ENCODE data around the gene KCNK2. TPM values are rescaled to one million over a fixed set of nuclear protein-coding genes. Genes with fewer than 3 reads are reported as not detected.

KCNK2 gene
- total RNA-seq, 3 donors from 2014 or later, result not detected

- no peak overlapping the region for H3K4me3 Mint-ChIP-seq
- DNase-seq (no peak), ATAC-seq (no peak)
- H3K9me3 Mint-ChIP-seq, result no peaks in the 10 kb centered on the region
- H3K36me3 Mint-ChIP-seq (ENCODE audit: insufficient read depth), result no peaks in the 10 kb centered on the region
- H3K4me1 Mint-ChIP-seq (ENCODE audit: low read depth), result no peaks in the 10 kb centered on the region
- peaks cover 3% of the 10 kb centered on the region for H3K27me3 Mint-ChIP-seq (ENCODE audit: low read depth)
These were observed 137.8 kb downstream of the KCNK2 start for GRCh38 chr1:215220346-215220745.

GRCh38 chr1:215226757-215227156 is 144.2 kb downstream of the KCNK2 start:
- no peaks in the 10 kb centered on the region for H3K9me3 Mint-ChIP-seq
- ATAC-seq (no peak), DNase-seq (no peak)
- no peaks in the 10 kb centered on the region for H3K27me3 Mint-ChIP-seq (ENCODE audit: low read depth)
- no peaks in the 10 kb centered on the region for H3K4me1 Mint-ChIP-seq (ENCODE audit: low read depth)
- no peaks in the 10 kb centered on the region for H3K36me3 Mint-ChIP-seq (ENCODE audit: insufficient read depth)
- H3K4me3 Mint-ChIP-seq, result no peak overlapping the region

GRCh38 chr1:215228193-215228592 is 145.7 kb downstream of the KCNK2 start:
- no peak for ATAC-seq
- Mint-ChIP-seq H3K9me3 (no peaks in the 10 kb centered on the region), H3K27me3 (ENCODE audit: low read depth) (no peaks in the 10 kb centered on the region), H3K36me3 (ENCODE audit: insufficient read depth) (no peaks in the 10 kb centered on the region), H3K4me1 (ENCODE audit: low read depth) (no peaks in the 10 kb centered on the region), H3K4me3 (no peak overlapping the region)
- no peak for DNase-seq

- no peaks in the 10 kb centered on the region for H3K36me3 Mint-ChIP-seq (ENCODE audit: insufficient read depth)
- DNase-seq (no peak), ATAC-seq (no peak)
- H3K9me3 Mint-ChIP-seq, result peaks cover 4% of the 10 kb centered on the region
- no peaks in the 10 kb centered on the region for H3K4me1 Mint-ChIP-seq (ENCODE audit: low read depth)
- H3K4me3 Mint-ChIP-seq, result no peak overlapping the region
- peaks cover 3% of the 10 kb centered on the region for H3K27me3 Mint-ChIP-seq (ENCODE audit: low read depth)
These were observed 158.9 kb downstream of the KCNK2 start for GRCh38 chr1:215241451-215241850.

GRCh38 chr1:215243345-215244054 is 161.0 kb downstream of the KCNK2 start:
- DNase-seq, result no peak
- ATAC-seq, result no peak
- peaks cover 4% of the 10 kb centered on the region for H3K9me3 Mint-ChIP-seq
- H3K36me3 Mint-ChIP-seq (ENCODE audit: insufficient read depth), result no peaks in the 10 kb centered on the region
- H3K4me1 Mint-ChIP-seq (ENCODE audit: low read depth), result no peaks in the 10 kb centered on the region
- H3K27me3 Mint-ChIP-seq (ENCODE audit: low read depth), result peaks cover 3% of the 10 kb centered on the region
- no peak overlapping the region for H3K4me3 Mint-ChIP-seq

- DNase-seq (no peak), ATAC-seq (no peak)
- H3K36me3 Mint-ChIP-seq (ENCODE audit: insufficient read depth), result no peaks in the 10 kb centered on the region
- no peaks in the 10 kb centered on the region for H3K4me1 Mint-ChIP-seq (ENCODE audit: low read depth)
- H3K4me3 Mint-ChIP-seq, result no peak overlapping the region
- H3K27me3 Mint-ChIP-seq (ENCODE audit: low read depth), result no peaks in the 10 kb centered on the region
- H3K9me3 Mint-ChIP-seq, result peaks cover 3% of the 10 kb centered on the region
These were observed 168.4 kb downstream of the KCNK2 start for GRCh38 chr1:215250913-215251312.

- ATAC-seq (no peak), DNase-seq (no peak)
- H3K9me3 Mint-ChIP-seq, result peaks cover 3% of the 10 kb centered on the region
- H3K4me1 Mint-ChIP-seq (ENCODE audit: low read depth), result no peaks in the 10 kb centered on the region
- H3K27me3 Mint-ChIP-seq (ENCODE audit: low read depth), result no peaks in the 10 kb centered on the region
- no peaks in the 10 kb centered on the region for H3K36me3 Mint-ChIP-seq (ENCODE audit: insufficient read depth)
- no peak overlapping the region for H3K4me3 Mint-ChIP-seq
These were observed 168.9 kb downstream of the KCNK2 start for GRCh38 chr1:215251428-215251827.

- Mint-ChIP-seq H3K4me1 (ENCODE audit: low read depth) (no peaks in the 10 kb centered on the region), H3K9me3 (peaks cover 3% of the 10 kb centered on the region), H3K27me3 (ENCODE audit: low read depth) (no peaks in the 10 kb centered on the region), H3K36me3 (ENCODE audit: insufficient read depth) (no peaks in the 10 kb centered on the region), H3K4me3 (no peak overlapping the region)
- DNase-seq, result no peak
- ATAC-seq, result no peak
These were observed 169.6 kb downstream of the KCNK2 start for GRCh38 chr1:215252164-215252563.

GRCh38 chr1:215256936-215257679 is 174.6 kb downstream of the KCNK2 start:
- Mint-ChIP-seq H3K9me3 (peaks cover 4% of the 10 kb centered on the region), H3K4me3 (no peak overlapping the region), H3K27me3 (ENCODE audit: low read depth) (no peaks in the 10 kb centered on the region), H3K36me3 (ENCODE audit: insufficient read depth) (no peaks in the 10 kb centered on the region), H3K4me1 (ENCODE audit: low read depth) (no peaks in the 10 kb centered on the region)
- DNase-seq, result no peak
- ATAC-seq, result no peak

GRCh38 chr1:215260711-215261110 is 178.2 kb downstream of the KCNK2 start:
- no peaks in the 10 kb centered on the region for H3K4me1 Mint-ChIP-seq (ENCODE audit: low read depth)
- ATAC-seq (no peak), DNase-seq (no peak)
- no peak overlapping the region for H3K4me3 Mint-ChIP-seq
- H3K9me3 Mint-ChIP-seq, result peaks cover 4% of the 10 kb centered on the region
- H3K36me3 Mint-ChIP-seq (ENCODE audit: insufficient read depth), result no peaks in the 10 kb centered on the region
- H3K27me3 Mint-ChIP-seq (ENCODE audit: low read depth), result no peaks in the 10 kb centered on the region

GRCh38 chr1:215262106-215262505 is 179.6 kb downstream of the KCNK2 start:
- H3K4me3 Mint-ChIP-seq, result no peak overlapping the region
- no peak for DNase-seq
- no peaks in the 10 kb centered on the region for H3K27me3 Mint-ChIP-seq (ENCODE audit: low read depth)
- H3K36me3 Mint-ChIP-seq (ENCODE audit: insufficient read depth), result no peaks in the 10 kb centered on the region
- no peaks in the 10 kb centered on the region for H3K4me1 Mint-ChIP-seq (ENCODE audit: low read depth)
- peaks cover 4% of the 10 kb centered on the region for H3K9me3 Mint-ChIP-seq
- no peak for ATAC-seq

GRCh38 chr1:215263636-215264035 is 181.1 kb downstream of the KCNK2 start:
- no peak overlapping the region for H3K4me3 Mint-ChIP-seq
- H3K36me3 Mint-ChIP-seq (ENCODE audit: insufficient read depth), result no peaks in the 10 kb centered on the region
- ATAC-seq, result no peak
- no peak for DNase-seq
- no peaks in the 10 kb centered on the region for H3K27me3 Mint-ChIP-seq (ENCODE audit: low read depth)
- peaks cover 4% of the 10 kb centered on the region for H3K9me3 Mint-ChIP-seq
- H3K4me1 Mint-ChIP-seq (ENCODE audit: low read depth), result no peaks in the 10 kb centered on the region

- H3K4me3 Mint-ChIP-seq, result no peak overlapping the region
These were observed 182.1 kb downstream of the KCNK2 start for GRCh38 chr1:215264649-215265048.

GRCh38 chr1:215267495-215267894 is 185.0 kb downstream of the KCNK2 start:
- Mint-ChIP-seq H3K9me3 (peaks cover 8% of the 10 kb centered on the region), H3K4me1 (ENCODE audit: low read depth) (no peaks in the 10 kb centered on the region)
- no peak for DNase-seq

More at GRCh38 chr1:215264649-215265048, 182.1 kb downstream of the KCNK2 start:
- Mint-ChIP-seq H3K36me3 (ENCODE audit: insufficient read depth) (no peaks in the 10 kb centered on the region), H3K27me3 (ENCODE audit: low read depth) (no peaks in the 10 kb centered on the region), H3K4me1 (ENCODE audit: low read depth) (no peaks in the 10 kb centered on the region), H3K9me3 (no peaks in the 10 kb centered on the region)
- no peak for ATAC-seq
- DNase-seq, result no peak

GRCh38 chr1:215269955-215270354 is 187.4 kb downstream of the KCNK2 start:
- H3K9me3 Mint-ChIP-seq, result peaks cover 8% of the 10 kb centered on the region
- H3K27me3 Mint-ChIP-seq (ENCODE audit: low read depth), result no peaks in the 10 kb centered on the region
- DNase-seq (no peak), ATAC-seq (no peak)
- no peak overlapping the region for H3K4me3 Mint-ChIP-seq
- H3K4me1 Mint-ChIP-seq (ENCODE audit: low read depth), result no peaks in the 10 kb centered on the region
- H3K36me3 Mint-ChIP-seq (ENCODE audit: insufficient read depth), result no peaks in the 10 kb centered on the region

More at GRCh38 chr1:215267495-215267894, 185.0 kb downstream of the KCNK2 start:
- no peak for ATAC-seq
- Mint-ChIP-seq H3K27me3 (ENCODE audit: low read depth) (no peaks in the 10 kb centered on the region), H3K4me3 (no peak overlapping the region), H3K36me3 (ENCODE audit: insufficient read depth) (no peaks in the 10 kb centered on the region)

Measured in activated T-cell treated with anti-CD3 and anti-CD28 coated beads, Interleukin-2, amount 50 U/mL, for 4 hours (primary cell).